ENCODE data around the gene COX6B2. TPM values are rescaled to one million over a fixed set of nuclear protein-coding genes. Genes with fewer than 3 reads are reported as not detected.

COX6B2 gene
- total RNA-seq, 1 donor from 2014 or later: not detected

- no peak for DNase-seq
- intact Hi-C loops (cut with micrococcal nuclease): no loop called here
- peaks cover 20% of the 10 kb centered on the region for H3K4me1 ChIP-seq
- H3K27me3 ChIP-seq (ENCODE audit: low read depth): peaks cover 34% of the 10 kb centered on the region
- TF ChIP-seq, protein P1, sequence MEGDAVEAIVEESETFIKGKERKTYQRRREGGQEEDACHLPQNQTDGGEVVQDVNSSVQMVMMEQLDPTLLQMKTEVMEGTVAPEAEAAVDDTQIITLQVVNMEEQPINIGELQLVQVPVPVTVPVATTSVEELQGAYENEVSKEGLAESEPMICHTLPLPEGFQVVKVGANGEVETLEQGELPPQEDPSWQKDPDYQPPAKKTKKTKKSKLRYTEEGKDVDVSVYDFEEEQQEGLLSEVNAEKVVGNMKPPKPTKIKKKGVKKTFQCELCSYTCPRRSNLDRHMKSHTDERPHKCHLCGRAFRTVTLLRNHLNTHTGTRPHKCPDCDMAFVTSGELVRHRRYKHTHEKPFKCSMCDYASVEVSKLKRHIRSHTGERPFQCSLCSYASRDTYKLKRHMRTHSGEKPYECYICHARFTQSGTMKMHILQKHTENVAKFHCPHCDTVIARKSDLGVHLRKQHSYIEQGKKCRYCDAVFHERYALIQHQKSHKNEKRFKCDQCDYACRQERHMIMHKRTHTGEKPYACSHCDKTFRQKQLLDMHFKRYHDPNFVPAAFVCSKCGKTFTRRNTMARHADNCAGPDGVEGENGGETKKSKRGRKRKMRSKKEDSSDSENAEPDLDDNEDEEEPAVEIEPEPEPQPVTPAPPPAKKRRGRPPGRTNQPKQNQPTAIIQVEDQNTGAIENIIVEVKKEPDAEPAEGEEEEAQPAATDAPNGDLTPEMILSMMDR (IDR thresholded peaks at IDR 0.05; ENCODE audit: borderline replicate concordance): no peak
- no peak overlapping the region for H3K27ac ChIP-seq (replicated peaks)
- H3K9me3 ChIP-seq (replicated peaks): no peaks in the 10 kb centered on the region
- no peaks in the 10 kb centered on the region for H3K36me3 ChIP-seq
- no peak overlapping the region for H3K4me3 ChIP-seq
Observed at GRCh38 chr19:55379174-55379573, 24.7 kb upstream of the COX6B2 start.

- Histone ChIP-seq H3K27me3 (ENCODE audit: low read depth) (peaks cover 49% of the 10 kb centered on the region), H3K4me1 (peaks cover 15% of the 10 kb centered on the region), H3K36me3 (no peaks in the 10 kb centered on the region), H3K27ac (replicated peaks) (no peak overlapping the region), H3K4me3 (no peak overlapping the region), H3K9me3 (replicated peaks) (no peaks in the 10 kb centered on the region)
- TF ChIP-seq, protein P1 (IDR thresholded peaks at IDR 0.05; ENCODE audit: borderline replicate concordance): no peak
- intact Hi-C loops (cut with micrococcal nuclease): no loop called here
- no peak for DNase-seq
Observed at GRCh38 chr19:55377356-55378131, 23.0 kb upstream of the COX6B2 start.

- Histone ChIP-seq H3K9me3 (replicated peaks) (no peaks in the 10 kb centered on the region), H3K4me3 (no peak within 1 kb of the TSS), H3K4me1 (peaks cover 15% of the 10 kb centered on the region), H3K27ac (replicated peaks) (no peak within 1 kb of the TSS), H3K36me3 (no peaks in the 10 kb centered on the region), H3K27me3 (ENCODE audit: low read depth) (peaks cover 60% of the 10 kb centered on the region)
- TF ChIP-seq, protein P1 (IDR thresholded peaks at IDR 0.05; ENCODE audit: borderline replicate concordance): no peak
- no peak for DNase-seq
- intact Hi-C loops (cut with micrococcal nuclease): no loop called here
Observed at GRCh38 chr19:55376241-55376933, 21.9 kb upstream of the COX6B2 start, which contains the start of gene TMEM190. Gene TMEM190 (plus strand): TSS chr19:55376826. CDS start chr19:55376854, 28 bp downstream.

GRCh38 chr19:55373993-55374757 is 19.7 kb upstream of the COX6B2 start:
- no peak for DNase-seq
- Histone ChIP-seq H3K4me3 (no peak overlapping the region), H3K36me3 (no peaks in the 10 kb centered on the region), H3K4me1 (peaks cover 24% of the 10 kb centered on the region), H3K9me3 (replicated peaks) (no peaks in the 10 kb centered on the region), H3K27me3 (ENCODE audit: low read depth) (peaks cover 81% of the 10 kb centered on the region), H3K27ac (replicated peaks) (no peak overlapping the region)
- TF ChIP-seq, protein P1 (IDR thresholded peaks at IDR 0.05; ENCODE audit: borderline replicate concordance): no peak
- intact Hi-C loops (cut with micrococcal nuclease): no loop called here

DNA sequence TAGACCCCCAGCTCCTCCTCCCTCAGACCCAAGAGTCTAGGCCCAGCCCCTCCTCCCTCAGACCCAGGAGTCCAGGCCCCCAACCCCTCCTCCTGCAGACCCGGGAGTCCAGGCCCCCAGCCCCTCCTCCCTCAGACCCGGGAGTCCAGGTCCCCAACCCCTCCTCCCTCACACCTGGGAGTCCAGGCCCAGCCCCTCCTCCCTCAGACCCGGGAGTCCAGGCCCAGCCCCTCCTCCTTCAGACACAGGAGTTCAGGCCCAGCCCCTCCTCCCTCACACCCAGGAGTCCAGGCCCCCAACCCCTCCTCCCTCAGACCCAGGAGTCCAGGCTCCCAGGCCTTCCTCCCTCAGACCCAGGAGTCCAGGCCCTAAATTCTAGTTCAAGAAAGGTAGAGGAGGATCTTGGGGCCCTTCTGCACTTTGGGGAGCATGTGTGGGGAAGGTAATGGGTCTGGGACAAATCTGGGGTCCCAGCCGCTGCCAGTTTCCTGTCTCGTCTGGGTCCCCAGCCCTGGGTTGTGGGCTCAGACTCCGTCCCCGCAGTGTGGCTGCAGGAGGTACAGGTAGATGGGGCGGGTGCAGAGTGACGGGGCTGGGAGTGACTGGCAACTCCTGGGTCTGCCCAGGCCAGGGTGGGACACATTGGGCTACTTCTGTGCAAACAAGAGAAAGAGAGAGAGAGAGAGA is 18.9 kb upstream of the COX6B2 start:
- no peaks in the 10 kb centered on the region for H3K9me3 ChIP-seq (replicated peaks)
- H3K36me3 ChIP-seq: no peaks in the 10 kb centered on the region
- no peak overlapping the region for H3K27ac ChIP-seq (replicated peaks)
- H3K4me3 ChIP-seq: no peak overlapping the region
- TF ChIP-seq, protein P1 (IDR thresholded peaks at IDR 0.05; ENCODE audit: borderline replicate concordance): no peak
- intact Hi-C loops (cut with micrococcal nuclease): no loop called here
- peaks cover 32% of the 10 kb centered on the region for H3K4me1 ChIP-seq
- DNase-seq: no peak
- H3K27me3 ChIP-seq (ENCODE audit: low read depth): peaks cover 88% of the 10 kb centered on the region

Measured in left ventricle myocardium inferior (tissue), 1 donor.